NCI-H1930 (cell line): ENCODE results near the gene SVBP.

ENCODE experiments used
- DNase-seq, 2 experiments: peaks; one replicate each; lab custom pipeline; 2025; lab: John Stamatoyannopoulos, UW

The SVBP gene

DNA sequence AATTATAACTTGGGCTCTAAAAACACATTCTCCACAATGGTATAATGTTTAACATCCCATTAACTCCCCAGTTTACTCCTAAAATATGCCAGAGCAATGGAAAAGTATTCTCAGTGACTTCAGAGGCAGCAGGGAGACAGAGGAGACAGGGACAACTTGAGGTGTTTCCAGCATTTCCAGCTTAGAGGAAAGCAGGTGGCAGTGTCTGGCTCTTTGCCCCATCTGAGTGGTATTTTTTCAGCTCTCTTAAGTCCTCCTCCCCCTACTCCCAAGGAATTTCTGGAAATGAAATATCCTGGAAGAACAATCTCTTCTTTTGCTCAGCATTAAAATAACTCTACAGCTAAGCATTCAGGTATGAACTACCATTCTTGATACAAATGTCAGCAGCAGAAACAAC, 11.0 kb downstream of the SVBP start:
- no peak for DNase-seq

GRCh38 chr1:42801832-42802473, 15.2 kb downstream of the SVBP start:
- DNase-seq = no peak

GRCh38 chr1:42797979-42798378, 19.2 kb downstream of the SVBP start:
- DNase-seq = no peak

GRCh38 chr1:42797414-42797813, 19.8 kb downstream of the SVBP start:
- no peak for DNase-seq

DNA sequence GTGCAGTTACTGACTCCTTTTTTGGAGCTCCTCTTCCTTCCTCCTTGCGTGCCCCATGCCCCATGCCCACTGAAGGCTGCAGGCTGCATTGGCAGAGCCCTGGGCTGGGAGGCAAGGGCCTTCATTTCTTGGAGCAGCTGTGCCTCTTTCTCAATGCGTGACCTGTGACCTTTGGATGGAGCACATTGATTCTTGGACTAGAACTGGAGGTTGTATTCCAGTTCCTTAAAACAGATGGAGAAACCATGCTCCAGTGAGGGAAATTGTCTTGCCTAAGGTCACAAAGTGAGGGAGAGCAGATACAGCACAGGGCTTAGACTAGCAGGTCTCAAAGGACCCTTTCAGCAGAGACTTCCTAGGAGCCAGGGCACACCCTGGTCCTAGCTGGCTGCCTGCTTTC, 23.4 kb downstream of the SVBP start:
- DNase-seq = no peak

DNA sequence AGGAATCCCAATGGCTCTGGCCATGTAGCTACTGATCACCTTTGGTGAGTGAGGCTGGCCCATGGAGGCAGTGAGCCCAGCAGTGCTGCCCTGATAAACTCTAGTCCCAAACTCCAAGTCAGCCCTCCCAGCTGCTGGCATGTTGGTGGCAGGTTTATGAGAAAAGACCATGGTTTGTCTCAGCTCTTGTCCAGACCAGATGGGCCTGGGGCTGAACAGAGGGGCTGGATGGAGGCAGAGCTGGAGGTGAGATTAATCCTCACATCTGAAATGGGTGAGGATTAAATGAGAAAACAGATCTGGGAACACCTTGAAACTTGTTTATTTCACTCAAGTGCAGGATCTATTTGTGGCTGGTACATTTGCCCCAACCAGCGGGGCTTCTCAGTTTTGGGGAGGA, 29.2 kb downstream of the SVBP start:
- DNase-seq = no peak

DNA sequence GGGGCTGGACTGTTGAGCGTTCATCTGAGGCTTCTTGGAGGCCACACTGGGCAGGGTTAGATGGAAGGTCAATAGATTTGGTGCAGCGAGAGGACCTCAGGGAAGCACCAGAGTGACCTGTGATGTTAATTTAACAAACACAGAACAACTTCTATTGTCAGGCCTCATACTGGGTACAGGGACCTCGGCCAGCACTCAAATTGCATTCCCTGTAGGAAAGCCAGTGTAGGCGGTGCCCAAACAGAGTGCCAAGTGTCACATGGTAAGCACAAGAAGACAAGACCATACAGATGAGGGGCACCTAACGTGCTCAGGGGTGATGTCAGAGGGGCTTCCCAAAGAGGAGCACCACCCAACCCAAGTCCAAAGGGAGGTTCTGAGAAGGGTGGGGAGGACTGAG, 31.1 kb downstream of the SVBP start:
- no peak for DNase-seq

GRCh38 chr1:42784946-42785693, 32.1 kb downstream of the SVBP start, which contains the start of gene TMEM269:
Gene TMEM269, plus strand, starts transcription at chr1:42784991. Its CDS starts 4,903 bp downstream, at chr1:42789894.
- no peak for DNase-seq

DNA sequence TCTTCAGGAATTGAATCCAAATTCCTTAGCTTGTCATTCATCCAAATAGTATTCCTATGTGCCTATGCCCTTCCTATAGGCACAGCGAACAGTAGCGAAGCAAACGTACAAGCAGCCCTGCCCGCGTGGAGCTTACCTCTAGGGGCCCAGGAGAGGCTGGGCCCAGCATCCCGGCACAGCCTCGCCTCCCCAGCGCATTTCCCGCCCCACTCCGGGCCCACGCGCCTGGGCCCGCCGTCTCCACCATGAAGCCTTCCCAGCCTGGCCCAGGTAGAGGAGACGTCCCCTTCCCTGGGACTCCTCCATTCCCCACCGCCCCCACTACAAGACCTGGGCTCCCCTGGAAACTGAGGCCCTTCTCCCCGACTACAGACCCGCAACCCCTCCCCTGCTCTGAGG, 32.7 kb downstream of the SVBP start:
- no peak for DNase-seq

DNA sequence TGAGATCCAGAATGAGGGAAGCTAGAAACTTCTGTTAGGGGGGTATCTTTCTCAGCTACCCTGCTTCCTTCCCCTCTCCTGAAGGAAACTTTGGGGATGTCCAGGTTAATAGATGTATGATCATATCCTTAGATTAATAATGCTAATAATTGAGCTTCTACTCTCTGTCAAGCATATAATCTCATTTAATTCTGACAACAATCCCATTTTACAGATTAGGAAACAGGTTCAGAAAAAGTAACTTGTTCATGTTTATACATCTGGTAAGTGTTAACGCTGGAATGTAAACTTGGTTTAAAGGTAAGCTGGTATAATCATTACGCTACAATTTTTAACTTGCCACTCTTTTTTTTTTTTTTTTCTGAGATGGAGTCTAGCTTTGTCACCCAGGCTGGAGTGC, 34.1 kb downstream of the SVBP start:
- DNase-seq = no peak

- DNase-seq = no peak
These were observed 37.0 kb downstream of the SVBP start for GRCh38 chr1:42780176-42780575.

DNA sequence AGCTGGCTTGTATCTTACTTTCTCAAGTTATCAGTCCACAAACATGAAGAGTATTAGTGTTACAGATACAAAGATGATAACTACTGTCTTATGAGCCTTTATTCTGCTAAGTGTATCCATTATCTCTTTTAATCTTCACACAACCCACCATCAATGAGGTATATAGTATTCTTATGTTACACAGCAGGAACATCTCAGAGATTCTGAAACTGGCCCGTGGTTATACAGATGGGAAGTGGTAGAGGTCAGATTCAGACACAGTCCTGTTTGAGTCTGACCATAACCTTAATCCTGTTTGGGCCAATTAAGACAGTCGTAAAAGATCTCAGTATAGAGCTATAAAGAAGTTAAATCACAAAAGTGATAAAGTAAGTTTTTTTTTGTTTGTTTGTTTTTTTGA, 37.5 kb downstream of the SVBP start:
- no peak for DNase-seq

GRCh38 chr1:42777852-42778251, 39.3 kb downstream of the SVBP start:
- no peak for DNase-seq

DNA sequence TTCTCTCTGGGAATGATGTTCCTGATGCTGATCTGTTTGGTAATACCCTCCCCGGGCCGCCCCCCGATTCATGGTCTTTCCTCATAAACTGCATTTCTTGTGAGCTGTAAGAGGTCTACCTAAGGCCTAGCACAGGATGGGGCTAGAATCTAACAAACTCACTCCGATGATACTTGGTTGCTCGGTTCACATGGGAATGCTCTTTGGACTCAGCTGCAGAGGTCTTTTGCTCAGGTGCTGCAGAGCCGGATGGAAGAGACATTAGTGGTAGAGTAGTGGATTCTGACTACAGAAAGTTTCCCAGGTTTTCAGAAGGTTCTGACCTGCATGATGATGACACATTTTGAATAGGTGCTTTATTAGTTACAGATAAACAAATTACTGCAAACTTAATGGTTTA, 40.7 kb downstream of the SVBP start:
- no peak for DNase-seq

- no peak for DNase-seq
These were observed 42.2 kb downstream of the SVBP start for GRCh38 chr1:42774928-42775526.

DNA sequence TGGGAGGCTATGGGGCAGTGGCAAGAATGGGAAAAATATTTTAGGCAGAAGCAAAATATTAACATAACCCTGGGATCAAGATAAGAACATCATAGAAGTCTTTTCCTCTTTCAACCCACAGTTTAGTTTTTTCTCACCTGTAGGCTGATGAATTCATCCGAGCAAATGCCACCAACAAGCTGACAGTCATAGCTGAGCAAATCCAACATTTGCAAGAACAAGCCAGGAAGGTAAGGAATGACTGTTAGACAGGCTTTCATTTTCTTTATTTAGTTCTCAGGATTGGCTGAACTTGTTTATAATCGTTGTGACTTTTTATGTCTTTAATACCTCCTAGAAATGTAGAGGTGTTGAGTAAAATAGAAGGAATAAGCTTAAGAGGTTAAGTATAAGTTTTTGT, 43.8 kb downstream of the SVBP start:
- DNase-seq = no peak

DNA sequence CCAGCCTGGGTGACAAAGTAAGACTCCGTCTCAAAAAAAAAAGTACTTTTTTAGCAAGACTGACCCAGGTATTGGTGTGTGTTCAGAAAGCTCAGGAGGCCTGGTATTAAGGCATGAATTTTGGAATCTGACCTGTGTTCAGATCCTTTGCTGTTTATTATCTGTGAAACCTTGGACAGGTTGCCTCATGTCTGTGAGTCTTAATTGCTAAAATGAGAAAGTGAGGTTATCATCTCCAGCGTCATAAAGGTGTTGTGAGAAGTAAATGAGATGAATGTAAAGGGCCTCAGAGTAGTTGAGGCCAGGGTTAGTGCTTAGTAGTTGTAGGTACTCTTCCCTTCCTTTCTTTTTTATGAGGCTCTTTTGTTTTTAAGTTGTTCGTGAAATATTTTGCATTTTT, 47.4 kb downstream of the SVBP start:
- DNase-seq = no peak

- no peak for DNase-seq
These were observed 49.0 kb downstream of the SVBP start for GRCh38 chr1:42768172-42768571.

DNA sequence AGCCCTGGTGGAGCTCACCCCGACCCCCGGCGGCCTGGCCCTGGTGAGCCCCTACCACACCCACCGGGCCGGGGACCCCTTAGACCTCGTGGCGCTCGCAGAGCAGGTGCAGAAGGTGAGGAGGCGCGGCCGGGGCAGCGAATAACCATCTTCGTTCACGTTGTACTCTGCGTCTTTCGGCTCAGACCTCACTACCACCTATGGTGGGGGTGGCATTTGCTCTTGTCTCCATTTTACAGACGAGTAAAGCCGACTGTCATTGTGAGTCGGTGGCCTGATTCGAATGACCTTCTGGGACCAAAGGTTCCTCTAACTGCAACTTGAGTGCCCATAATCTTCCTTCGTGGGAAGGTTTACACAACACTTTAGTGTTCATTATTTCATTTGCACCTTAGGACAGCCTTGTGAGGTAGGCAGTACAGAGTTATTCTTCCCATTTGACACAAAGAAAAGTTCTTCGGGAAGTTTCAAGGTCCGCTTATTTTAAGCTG, 49.6 kb downstream of the SVBP start:
- no peak for DNase-seq

DNA sequence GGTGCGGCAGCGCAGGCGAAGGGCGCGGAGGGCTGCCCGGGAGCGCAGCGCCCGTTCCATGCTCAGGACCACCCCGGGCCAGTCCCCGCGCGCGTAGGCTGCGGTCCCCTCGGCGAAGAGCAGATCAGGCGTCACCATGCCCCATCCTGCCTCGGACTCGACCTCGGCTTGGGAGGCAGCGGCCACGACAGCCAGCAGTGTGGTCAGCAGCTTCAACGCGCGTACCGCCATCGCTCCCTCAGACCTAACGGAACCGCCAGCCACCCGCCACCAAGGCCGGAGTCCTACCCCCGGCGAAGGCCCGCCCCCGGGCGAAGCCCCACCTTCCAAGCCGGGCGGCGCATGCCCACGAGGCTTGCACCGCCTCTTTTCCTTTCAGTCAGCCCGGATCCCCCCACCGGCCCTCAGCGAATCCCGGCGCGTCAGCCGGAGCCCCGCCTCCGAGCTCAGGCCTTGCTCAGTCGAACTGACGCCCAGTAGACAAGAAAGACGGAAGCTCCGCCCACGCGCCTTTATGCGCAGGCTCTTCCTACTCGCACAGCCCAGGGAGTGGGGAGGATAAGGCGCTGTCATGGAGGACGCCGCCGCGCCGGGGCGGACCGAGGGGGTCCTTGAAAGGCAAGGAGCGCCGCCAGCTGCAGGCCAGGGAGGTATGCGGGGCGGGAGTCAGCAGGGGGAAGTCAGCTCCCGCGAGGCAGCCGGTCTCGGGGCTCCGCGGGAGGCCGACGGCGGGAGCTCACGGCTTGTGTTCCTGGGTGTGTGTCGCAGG, 50.3 kb downstream of the SVBP start, which contains the start of the genes C1orf50 and P3H1:
Gene C1orf50 (plus strand): TSS at position 509 of the 769 bp plus-strand sequence. CDS start 63 bp downstream, at position 572.
Gene P3H1 (minus strand): TSS at position 288 of the 769 bp plus-strand sequence. CDS start 57 bp downstream, at position 231.
- peak; percentile 96 to 98 for DNase-seq

- DNase-seq = peak in 1 of 2 experiments; percentile 37
These were observed 51.1 kb downstream of the SVBP start for GRCh38 chr1:42765832-42766740.
